NOMO-1 (cell line): ENCODE results near the gene SLC25A38.
"Not testable (repeated sequence)": the region's sequence is repeated elsewhere in the genome, so short reads cannot be mapped to it uniquely, and the experiment has no call there.

Experiments used
- DNase-seq, 2 experiments: peaks; one replicate each; lab custom pipeline; 2025; ENCODE audit not compliant: unreplicated experiment in 2 of 2; lab: John Stamatoyannopoulos, UW

Gene SLC25A38

GRCh38 chr3:39383045-39383880 is at the start of gene SLC25A38:
Gene SLC25A38 (plus strand): TSS chr3:39383370. CDS start chr3:39383725, 355 bp downstream.
- DNase-seq: no peak

GRCh38 chr3:39333607-39334006 is 49.6 kb upstream of the SLC25A38 start:
- DNase-seq: no peak

GRCh38 chr3:39334205-39334604 is 49.0 kb upstream of the SLC25A38 start:
- no peak for DNase-seq

GRCh38 chr3:39338201-39338600 is 45.0 kb upstream of the SLC25A38 start:
- DNase-seq: no peak

GRCh38 chr3:39339086-39339485 is 44.1 kb upstream of the SLC25A38 start:
- DNase-seq: no peak

GRCh38 chr3:39343076-39343717 is 40.0 kb upstream of the SLC25A38 start:
- DNase-seq: no peak

GRCh38 chr3:39343760-39344159 is 39.4 kb upstream of the SLC25A38 start:
- DNase-seq: no peak

- no peak for DNase-seq
Measured at GRCh38 chr3:39344746-39345344, 38.3 kb upstream of the SLC25A38 start.

- DNase-seq: no peak
Measured at GRCh38 chr3:39346785-39347585, 36.2 kb upstream of the SLC25A38 start.

GRCh38 chr3:39347586-39347876 is 35.6 kb upstream of the SLC25A38 start:
- no peak for DNase-seq

- no peak for DNase-seq
Measured at GRCh38 chr3:39349080-39349479, 34.1 kb upstream of the SLC25A38 start.

- no peak for DNase-seq
Measured at GRCh38 chr3:39350714-39351113, 32.5 kb upstream of the SLC25A38 start.

- DNase-seq: not testable (repeated sequence)
Measured at GRCh38 chr3:39351134-39351533, 32.0 kb upstream of the SLC25A38 start.

GRCh38 chr3:39353168-39353927 is 29.8 kb upstream of the SLC25A38 start:
- not testable (repeated sequence) for DNase-seq

- no peak for DNase-seq
Measured at GRCh38 chr3:39358333-39358732, 24.8 kb upstream of the SLC25A38 start.

GRCh38 chr3:39361252-39361927 is 21.8 kb upstream of the SLC25A38 start:
- DNase-seq: no peak

- no peak for DNase-seq
Measured at GRCh38 chr3:39362192-39362591, 21.0 kb upstream of the SLC25A38 start.

GRCh38 chr3:39362812-39363211 is 20.4 kb upstream of the SLC25A38 start:
- no peak for DNase-seq

- DNase-seq: not testable (repeated sequence)
Measured at GRCh38 chr3:39370450-39370849, 12.7 kb upstream of the SLC25A38 start.

GRCh38 chr3:39372833-39373232 is 10.3 kb upstream of the SLC25A38 start:
- DNase-seq: no peak
